Measurements from ENCODE around the gene HORMAD2.

Gene HORMAD2, protein sequence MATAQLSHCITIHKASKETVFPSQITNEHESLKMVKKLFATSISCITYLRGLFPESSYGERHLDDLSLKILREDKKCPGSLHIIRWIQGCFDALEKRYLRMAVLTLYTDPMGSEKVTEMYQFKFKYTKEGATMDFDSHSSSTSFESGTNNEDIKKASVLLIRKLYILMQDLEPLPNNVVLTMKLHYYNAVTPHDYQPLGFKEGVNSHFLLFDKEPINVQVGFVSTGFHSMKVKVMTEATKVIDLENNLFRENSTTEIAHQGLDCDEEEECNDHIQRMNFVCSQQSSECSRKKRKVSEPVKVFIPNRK

GRCh38 chr22:30079952-30080533 lies at the start of gene HORMAD2:
Gene HORMAD2, plus strand, starts transcription at chr22:30080464. Its CDS starts 13,489 bp downstream, at chr22:30093953.
- DNase-seq = no peak

- DNase-seq = no peak
These were observed 48.9 kb upstream of the HORMAD2 start for GRCh38 chr22:30031328-30031727.

GRCh38 chr22:30031764-30032455 lies 48.4 kb upstream of the HORMAD2 start:
- DNase-seq = no peak

DNA sequence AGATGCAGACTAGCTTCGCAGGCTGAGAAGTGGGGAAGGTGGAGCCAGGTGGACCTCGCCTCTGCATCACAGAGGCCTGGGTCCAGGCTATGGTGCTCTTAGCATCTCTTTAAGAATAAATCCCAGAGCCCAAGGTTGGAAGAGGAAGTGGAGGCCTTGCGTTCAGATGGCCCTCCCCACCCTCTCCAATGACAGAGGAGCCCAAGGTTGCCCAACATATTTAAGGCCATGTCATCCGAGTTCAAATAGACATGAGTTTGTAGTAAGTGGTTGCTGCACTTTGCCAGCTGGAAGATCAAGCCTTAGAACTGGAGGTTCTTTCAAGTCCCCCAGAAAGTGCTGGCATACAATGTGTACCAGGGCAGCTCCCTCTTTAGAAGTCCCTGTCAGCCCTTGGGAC lies 47.1 kb upstream of the HORMAD2 start:
- no peak for DNase-seq

GRCh38 chr22:30033901-30034300 lies 46.4 kb upstream of the HORMAD2 start:
- no peak for DNase-seq

DNA sequence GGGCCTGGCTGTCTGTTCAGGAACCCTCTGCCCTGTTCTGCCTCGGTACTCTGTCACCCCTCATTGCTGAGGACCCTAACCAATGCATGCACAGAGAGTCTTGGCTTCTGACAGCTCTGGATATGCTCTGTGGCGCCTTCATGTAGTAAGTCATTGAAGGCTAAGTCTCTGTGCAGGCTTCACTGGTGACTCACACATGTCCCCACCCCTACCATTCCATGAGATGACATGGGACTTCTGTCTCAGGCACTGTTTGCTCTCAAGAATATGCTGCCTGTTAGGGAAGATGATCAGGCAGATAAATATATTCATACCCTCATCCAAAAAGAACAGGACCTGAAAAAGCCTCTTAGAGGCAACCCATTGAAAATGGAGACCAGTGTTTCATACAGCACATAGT lies 43.6 kb upstream of the HORMAD2 start:
- DNase-seq = no peak

DNA sequence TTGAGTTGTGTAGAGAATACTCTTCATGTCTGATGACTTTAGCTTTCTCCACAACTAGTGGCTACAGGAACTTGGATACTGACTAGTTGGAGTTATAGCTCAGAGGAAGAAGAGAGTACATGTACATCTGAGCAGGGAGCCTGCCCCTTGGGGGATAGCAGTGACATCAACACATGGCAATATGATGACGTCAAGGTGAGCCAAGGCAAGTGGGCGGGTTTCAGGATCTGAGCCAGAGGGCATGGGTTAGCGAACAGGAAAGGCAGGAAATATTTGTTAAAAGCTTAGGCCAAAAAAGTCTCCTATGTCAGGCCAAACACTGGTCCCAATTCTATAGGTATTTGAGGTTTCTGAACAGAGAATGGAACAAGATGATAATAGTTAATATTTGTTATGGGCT lies 42.0 kb upstream of the HORMAD2 start:
- DNase-seq = no peak

- no peak for DNase-seq
These were observed 39.6 kb upstream of the HORMAD2 start for GRCh38 chr22:30040499-30041260.

DNA sequence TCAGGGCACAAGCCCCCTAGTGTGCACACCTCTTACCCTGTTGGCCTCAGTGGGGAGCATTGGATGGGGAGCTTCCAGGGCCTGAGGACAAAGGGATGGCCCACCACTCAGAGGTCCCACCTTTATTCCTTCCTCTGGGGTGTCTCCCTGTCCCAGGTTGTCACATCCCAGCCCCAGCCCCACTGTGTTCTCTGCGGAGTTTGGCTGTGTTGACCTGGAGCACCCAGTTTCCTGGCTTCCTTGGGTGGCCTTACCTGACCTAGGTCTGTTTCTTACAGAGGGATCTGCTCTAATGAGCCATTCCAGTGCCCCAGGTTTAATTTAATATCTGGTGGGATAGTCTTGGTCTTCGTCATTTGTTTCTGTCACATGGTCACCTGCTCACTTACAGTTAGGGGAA lies 38.8 kb upstream of the HORMAD2 start:
- DNase-seq = no peak

- no peak for DNase-seq
These were observed 38.4 kb upstream of the HORMAD2 start for GRCh38 chr22:30041881-30042280.

DNA sequence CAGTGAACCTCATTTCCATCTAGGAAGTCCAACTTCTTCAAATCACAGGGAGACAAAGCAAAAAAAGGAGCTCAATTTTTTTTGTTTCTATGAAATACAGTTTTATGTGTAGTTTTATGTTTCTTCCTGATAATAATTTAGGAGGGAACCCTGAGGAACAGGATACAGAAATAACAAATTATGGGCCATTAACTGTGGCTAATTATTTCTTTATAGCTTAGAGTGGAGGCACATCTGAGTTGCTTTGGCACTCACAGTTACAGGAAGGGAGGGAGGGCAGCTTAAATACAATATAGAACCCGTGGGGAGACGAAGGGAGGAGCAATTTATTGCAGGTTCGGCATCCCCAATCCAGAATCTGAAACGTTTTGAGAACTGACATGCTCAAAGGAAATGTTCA lies 37.1 kb upstream of the HORMAD2 start:
- no peak for DNase-seq

DNA sequence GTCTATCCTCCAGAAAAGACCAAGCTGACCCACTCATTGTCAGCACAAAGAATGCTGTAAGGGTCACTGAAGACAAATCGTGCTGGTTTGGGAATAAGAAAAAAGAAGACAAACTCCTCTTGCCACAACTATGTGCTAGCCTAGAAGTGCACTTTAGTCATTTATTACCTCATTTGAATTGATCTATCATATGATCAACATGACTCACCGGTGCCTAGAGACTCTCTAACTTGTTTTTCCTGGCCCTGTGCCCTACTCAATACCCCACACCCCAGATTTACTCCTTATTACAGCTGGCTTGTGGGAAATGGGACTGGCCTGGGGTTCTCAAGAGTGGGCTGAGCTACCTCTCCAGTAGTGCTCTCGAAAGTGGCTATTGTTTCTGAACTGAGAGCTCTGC lies 35.9 kb upstream of the HORMAD2 start:
- DNase-seq = peak; percentile 23

DNA sequence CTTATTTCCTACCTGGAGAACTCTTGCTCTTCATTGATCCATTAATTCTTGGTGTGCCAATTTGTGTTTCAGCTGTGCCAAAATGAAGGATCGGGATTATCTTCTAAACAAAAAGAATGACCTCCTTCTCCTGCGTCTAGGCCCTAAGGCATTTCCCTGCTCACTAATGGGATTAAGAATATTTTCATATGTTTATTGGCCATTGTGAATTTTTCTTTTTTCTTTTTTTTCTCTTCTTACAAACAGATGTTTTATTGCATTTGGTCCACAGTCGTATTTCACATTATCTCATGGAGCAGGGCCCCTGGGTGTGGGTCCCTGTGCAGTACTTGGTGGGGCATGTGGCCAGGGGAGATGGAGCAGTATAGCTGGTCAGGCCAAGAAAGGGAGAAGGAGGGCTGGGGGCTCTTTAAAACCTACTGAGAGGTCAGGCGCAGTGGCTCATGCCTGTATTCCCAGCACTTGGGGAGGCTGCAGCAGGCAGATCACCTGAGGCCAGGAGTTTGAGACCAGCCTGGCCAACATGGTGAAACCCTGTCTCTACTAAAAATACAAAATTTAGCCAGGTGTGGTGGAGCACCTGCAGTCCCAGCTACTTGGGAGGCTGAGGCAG lies 35.3 kb upstream of the HORMAD2 start:
- DNase-seq = no peak

GRCh38 chr22:30045494-30045887 lies 34.8 kb upstream of the HORMAD2 start:
- no peak for DNase-seq

DNA sequence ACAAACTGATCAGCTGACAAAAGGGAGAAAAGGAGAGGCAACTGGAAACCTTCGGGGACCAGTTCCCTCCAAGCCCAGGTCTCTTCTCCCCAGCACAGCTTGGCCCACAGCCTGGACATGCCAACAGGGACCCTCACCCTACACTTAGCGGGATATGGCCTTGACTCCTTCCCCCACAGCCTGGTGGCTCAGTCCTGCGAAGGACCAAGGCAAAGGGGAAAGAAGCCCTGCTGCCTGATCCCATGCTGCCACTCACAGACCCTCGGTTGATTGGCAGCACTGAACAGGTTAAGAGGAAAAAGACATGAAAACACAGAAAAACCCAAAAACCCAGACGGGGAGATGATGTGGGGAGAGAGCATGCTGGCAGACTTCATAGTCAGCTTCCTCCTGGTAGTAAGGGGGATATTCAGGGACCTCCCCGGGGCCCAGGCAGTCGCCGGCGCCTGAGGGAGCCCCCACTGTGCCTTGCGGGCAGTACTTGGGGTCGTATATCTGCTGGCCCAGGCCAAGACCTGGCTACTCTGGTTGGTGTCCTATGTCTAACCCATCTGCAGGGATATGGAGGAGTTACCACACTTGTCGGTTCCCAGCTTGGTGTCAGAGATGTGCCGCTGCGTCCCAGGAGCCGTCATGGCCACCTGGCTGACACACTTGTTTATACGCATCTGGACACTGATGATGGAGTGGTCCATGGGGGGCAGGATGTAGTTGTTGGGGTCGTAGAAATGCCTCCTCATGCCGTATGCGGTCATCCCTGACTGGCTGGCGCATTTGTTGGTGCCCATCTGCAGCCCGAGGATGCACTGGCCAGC lies 34.2 kb upstream of the HORMAD2 start:
- no peak for DNase-seq

- no peak for DNase-seq
These were observed 33.4 kb upstream of the HORMAD2 start for GRCh38 chr22:30046716-30047363.

- peak; percentile 9 for DNase-seq
These were observed 32.9 kb upstream of the HORMAD2 start for GRCh38 chr22:30047364-30047738.

DNA sequence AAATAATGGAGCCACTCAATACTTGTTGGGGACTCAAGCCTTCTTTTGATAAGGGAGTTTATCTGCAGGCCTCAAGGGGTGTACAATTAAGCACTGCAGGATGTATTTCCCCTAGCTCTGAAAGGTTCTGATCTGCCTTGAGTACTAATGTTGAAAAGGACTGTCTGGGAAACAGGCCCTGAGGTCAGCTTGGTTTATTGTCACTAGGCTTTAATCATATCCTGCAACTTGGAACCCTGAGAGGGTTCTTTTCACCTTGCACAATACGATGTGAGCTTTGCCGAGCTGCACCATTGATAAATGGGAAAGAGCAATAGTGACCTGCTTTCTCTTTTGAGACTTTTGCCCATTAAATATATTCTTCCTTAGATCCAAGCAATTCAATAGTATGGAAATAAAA lies 31.6 kb upstream of the HORMAD2 start:
- no peak for DNase-seq

- DNase-seq = no peak
These were observed 26.0 kb upstream of the HORMAD2 start for GRCh38 chr22:30054067-30054763.

- no peak for DNase-seq
These were observed 25.5 kb upstream of the HORMAD2 start for GRCh38 chr22:30054764-30055069.

DNA sequence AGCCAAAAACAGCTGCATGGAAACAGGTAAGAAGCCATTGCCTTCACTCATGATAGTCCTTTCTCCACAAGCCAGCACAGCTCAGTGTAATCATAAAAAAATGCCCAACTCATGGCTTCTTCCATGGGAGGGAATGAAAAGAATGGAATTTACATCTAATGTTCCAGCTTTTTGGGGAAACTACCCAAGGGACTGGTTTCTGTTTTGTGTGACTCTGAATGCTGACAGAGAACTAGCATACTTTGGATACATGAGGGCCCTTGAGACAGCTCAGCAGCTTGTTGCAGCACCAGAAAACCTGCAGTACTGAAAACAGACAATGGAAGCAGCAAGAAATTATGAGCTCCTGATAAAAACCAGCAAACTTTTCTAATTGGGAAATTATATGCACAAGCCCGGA lies 24.2 kb upstream of the HORMAD2 start:
- no peak for DNase-seq
